ENCODE results near the gene TIMMDC1.

Gene TIMMDC1

GRCh38 chr3:119469418-119470189 lies 28.7 kb upstream of the TIMMDC1 start:
- in situ Hi-C loops (cut with MboI; ENCODE audit: low pct_unique_long_range_greater_than_20kb, low sequenced_read_pairs, unreplicated experiment), result no loop called here
- DNase-seq (ENCODE audit: low spot score), result peak; percentile 41
- TF ChIP-seq, protein P1, sequence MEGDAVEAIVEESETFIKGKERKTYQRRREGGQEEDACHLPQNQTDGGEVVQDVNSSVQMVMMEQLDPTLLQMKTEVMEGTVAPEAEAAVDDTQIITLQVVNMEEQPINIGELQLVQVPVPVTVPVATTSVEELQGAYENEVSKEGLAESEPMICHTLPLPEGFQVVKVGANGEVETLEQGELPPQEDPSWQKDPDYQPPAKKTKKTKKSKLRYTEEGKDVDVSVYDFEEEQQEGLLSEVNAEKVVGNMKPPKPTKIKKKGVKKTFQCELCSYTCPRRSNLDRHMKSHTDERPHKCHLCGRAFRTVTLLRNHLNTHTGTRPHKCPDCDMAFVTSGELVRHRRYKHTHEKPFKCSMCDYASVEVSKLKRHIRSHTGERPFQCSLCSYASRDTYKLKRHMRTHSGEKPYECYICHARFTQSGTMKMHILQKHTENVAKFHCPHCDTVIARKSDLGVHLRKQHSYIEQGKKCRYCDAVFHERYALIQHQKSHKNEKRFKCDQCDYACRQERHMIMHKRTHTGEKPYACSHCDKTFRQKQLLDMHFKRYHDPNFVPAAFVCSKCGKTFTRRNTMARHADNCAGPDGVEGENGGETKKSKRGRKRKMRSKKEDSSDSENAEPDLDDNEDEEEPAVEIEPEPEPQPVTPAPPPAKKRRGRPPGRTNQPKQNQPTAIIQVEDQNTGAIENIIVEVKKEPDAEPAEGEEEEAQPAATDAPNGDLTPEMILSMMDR (IDR thresholded peaks at IDR 0.05; ENCODE audit: extremely low read depth, insufficient read depth, missing control alignments), result no peak

- in situ Hi-C loops (cut with MboI; ENCODE audit: low pct_unique_long_range_greater_than_20kb, low sequenced_read_pairs, unreplicated experiment), result no loop called here
- TF ChIP-seq, protein P1 (IDR thresholded peaks at IDR 0.05; ENCODE audit: extremely low read depth, insufficient read depth, missing control alignments), result no peak
- DNase-seq (ENCODE audit: low spot score), result no peak
Measured at GRCh38 chr3:119470866-119471265, 27.5 kb upstream of the TIMMDC1 start.

DNA sequence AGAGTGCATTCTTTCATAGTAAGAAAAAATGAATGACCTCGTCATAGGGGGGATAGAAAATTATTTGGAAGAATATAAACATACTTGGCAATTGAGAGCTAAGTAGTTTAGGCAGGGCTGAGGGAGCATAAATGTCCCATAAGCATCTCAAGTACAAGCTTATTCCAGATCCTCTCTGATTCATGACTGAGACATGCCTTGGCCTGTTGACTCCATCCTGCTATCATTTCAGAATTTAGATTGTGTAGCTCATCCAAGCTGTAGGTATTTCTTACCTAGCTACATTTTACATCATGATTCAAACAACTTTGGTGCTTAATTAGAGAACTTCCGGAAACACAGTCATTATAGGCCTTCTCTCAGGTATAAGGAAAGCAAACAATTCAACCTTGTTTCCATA lies 17.3 kb upstream of the TIMMDC1 start:
- in situ Hi-C loops (cut with MboI; ENCODE audit: low pct_unique_long_range_greater_than_20kb, low sequenced_read_pairs, unreplicated experiment), result no loop called here
- DNase-seq (ENCODE audit: low spot score), result no peak
- TF ChIP-seq, protein P1 (IDR thresholded peaks at IDR 0.05; ENCODE audit: extremely low read depth, insufficient read depth, missing control alignments), result no peak

GRCh38 chr3:119483101-119483500 lies 15.2 kb upstream of the TIMMDC1 start:
- in situ Hi-C loops (cut with MboI; ENCODE audit: low pct_unique_long_range_greater_than_20kb, low sequenced_read_pairs, unreplicated experiment), result no loop called here
- DNase-seq (ENCODE audit: low spot score), result no peak
- TF ChIP-seq, protein P1 (IDR thresholded peaks at IDR 0.05; ENCODE audit: extremely low read depth, insufficient read depth, missing control alignments), result no peak

DNA sequence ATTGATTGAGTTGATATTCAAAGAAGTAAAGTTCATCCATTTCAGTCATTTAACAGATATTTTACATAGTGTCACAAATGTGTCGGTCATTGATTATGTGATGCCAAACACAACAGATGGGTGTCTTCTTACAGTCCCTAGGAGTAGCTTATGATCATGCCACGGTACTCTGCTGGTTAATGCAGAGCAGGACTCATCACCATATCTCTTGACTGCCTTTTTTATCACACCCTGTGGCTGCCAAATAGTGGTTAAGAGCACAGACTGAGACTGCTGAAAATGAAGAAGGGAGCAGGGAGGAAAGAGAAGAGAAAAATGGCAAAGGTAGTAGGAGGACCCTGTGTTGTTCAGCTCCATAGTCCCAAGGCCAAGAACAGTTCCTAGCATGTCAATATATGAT lies 12.8 kb upstream of the TIMMDC1 start:
- in situ Hi-C loops (cut with MboI; ENCODE audit: low pct_unique_long_range_greater_than_20kb, low sequenced_read_pairs, unreplicated experiment), result no loop called here
- TF ChIP-seq, protein P1 (IDR thresholded peaks at IDR 0.05; ENCODE audit: extremely low read depth, insufficient read depth, missing control alignments), result no peak
- no peak for DNase-seq (ENCODE audit: low spot score)

GRCh38 chr3:119490153-119490552 lies 8.2 kb upstream of the TIMMDC1 start:
- TF ChIP-seq, protein P1 (IDR thresholded peaks at IDR 0.05; ENCODE audit: extremely low read depth, insufficient read depth, missing control alignments), result no peak
- DNase-seq (ENCODE audit: low spot score), result no peak
- in situ Hi-C loops (cut with MboI; ENCODE audit: low pct_unique_long_range_greater_than_20kb, low sequenced_read_pairs, unreplicated experiment), result no loop called here

Measured in GM13977 (cell line).